K562 (cell line): ENCODE results near the gene DOK1. TPM values are rescaled to one million over a fixed set of nuclear protein-coding genes. Genes with fewer than 3 reads are reported as not detected.

Experiments
- ATAC-seq: fragments of 200-7000 bp; cut with Tn5 transposase; 3 replicates; pipeline ENCODE4 v1.9.1; 2020; ENCODE audit warnings: moderate library complexity
- BruUV-seq: library from RNA; stranded (reverse); fragments of 400-500 nt; replicated peaks from 2 replicates; lab custom pipeline; 2021; lab: Mats Ljungman, UMichigan
- CTCF ChIA-PET: fragments of 300-600 bp; formaldehyde crosslinking; extraction: SDS; loops from one replicate; lab custom pipeline; 2021; ENCODE audit warnings: low intra/inter-chr PET ratio; lab: Yijun Ruan, JAX
- POLR2A ChIA-PET: fragments of 300-600, 350-650 bp; sonication (Branson Sonifier 250); formaldehyde crosslinking; extraction: SDS; loops from one replicate; lab custom pipeline; 2021; ENCODE audit warnings: antibody characterized with exemption, inconsistent platforms; lab: Yijun Ruan, JAX
- DNase-seq, 4 experiments: peaks; one replicate each; pipeline versions ENCODE4 v3.0.0 to v3.0.0-alpha.2; 2011 to 2018; ENCODE audit warnings: low spot score in 3 of 4, mixed read lengths in 3 of 4; ENCODE audit errors: extremely low read depth in 1 of 4
- FAIRE-seq: peaks from 2 replicates; lab custom pipeline; 2011; peaks lifted over from hg19 to GRCh38; lab: Jason Lieb, UNC
- H2AFZ ChIP-seq: 2 replicates; pipeline ENCODE4 v1.6.0; 2011; ENCODE audit warnings: low read depth, low read length, control low read depth, inconsistent platforms
- H3K27ac ChIP-seq: fragments of 200-600 bp; 3 replicates; pipeline ENCODE4 v1.8.0; 2011; ENCODE audit warnings: low read depth, mild to moderate bottlenecking, control low read depth, inconsistent platforms, low read length, moderate library complexity, mixed read lengths; ENCODE audit errors: extremely low read depth
- H3K27me3 ChIP-seq, 2 experiments: fragments of 300-600 bp in 1 of 2; 2 replicates in 1 of 2; 3 replicates in 1 of 2; pipeline versions ENCODE4 v1.6.0 to v1.8.0; 2011; ENCODE audit warnings: inconsistent platforms in 2 of 2, low read length in 2 of 2, mild to moderate bottlenecking in 1 of 2, mixed read lengths in 1 of 2, moderate library complexity in 1 of 2; ENCODE audit not compliant: control insufficient read depth in 2 of 2, insufficient read depth in 2 of 2
- H3K36me3 ChIP-seq: fragments of 300-600 bp; 3 replicates; pipeline ENCODE4 v1.8.0; 2011; ENCODE audit warnings: mild to moderate bottlenecking, low read length, inconsistent platforms; ENCODE audit not compliant: control insufficient read depth, insufficient read depth
- H3K4me1 ChIP-seq, 2 experiments: fragments of 200-600 bp in 1 of 2; replicated peaks in 1 of 2; 2 replicates in 1 of 2; 3 replicates in 1 of 2; pipeline versions ENCODE4 v1.5.1 to v1.8.0; 2011; ENCODE audit warnings: inconsistent platforms in 2 of 2, low read length in 2 of 2, mild to moderate bottlenecking in 1 of 2, mixed read lengths in 1 of 2, moderate library complexity in 1 of 2; ENCODE audit not compliant: control insufficient read depth in 2 of 2, insufficient read depth in 2 of 2
- H3K4me2 ChIP-seq: 2 replicates; pipeline ENCODE4 v1.6.1; 2011; ENCODE audit warnings: low read length, control low read depth, inconsistent platforms, mixed read lengths; ENCODE audit not compliant: insufficient read depth
- H3K4me3 ChIP-seq: fragments of 200-600 bp; sonication (generic), shearing (Covaris generic); 2 replicates; pipeline ENCODE4 v1.5.1; 2016; ENCODE audit warnings: control low read depth, inconsistent platforms
- H3K79me2 ChIP-seq: fragments of 200-600 bp; 3 replicates; pipeline ENCODE4 v1.8.0; 2011; ENCODE audit warnings: low read length, inconsistent platforms; ENCODE audit not compliant: control insufficient read depth, insufficient read depth
- H3K9ac ChIP-seq, 2 experiments: 2 replicates each; pipeline versions ENCODE4 v1.6.0 to v1.6.1; 2011; ENCODE audit warnings: low read depth in 2 of 2, low read length in 2 of 2, control low read depth in 1 of 2, inconsistent platforms in 1 of 2, mild to moderate bottlenecking in 1 of 2, mixed read lengths in 1 of 2; ENCODE audit not compliant: insufficient read depth in 1 of 2
- H3K9me1 ChIP-seq: one replicate; pipeline ENCODE4 v1.6.0; 2011; ENCODE audit warnings: inconsistent platforms, mild to moderate bottlenecking, low read length, moderate library complexity; ENCODE audit not compliant: control insufficient read depth, insufficient read depth
- H3K9me3 ChIP-seq: replicated peaks from 2 replicates; pipeline ENCODE4 v1.5.1; 2011; ENCODE audit warnings: low read depth, low read length, inconsistent platforms; ENCODE audit not compliant: control insufficient read depth, insufficient read depth
- H4K20me1 ChIP-seq: replicated peaks from 2 replicates; pipeline ENCODE4 v1.6.1; 2011; ENCODE audit warnings: low read length, inconsistent platforms, mixed read lengths; ENCODE audit not compliant: control insufficient read depth, insufficient read depth
- CTBP1 ChIP-seq: fragments of 450-650 bp; IDR thresholded peaks from 2 replicates; pipeline ENCODE4 v1.6.1; 2016; ENCODE audit warnings: borderline replicate concordance
- E2F3 ChIP-seq: fragments of 250-450 bp; sonication (Bioruptor Pico); IDR thresholded peaks from 2 replicates; pipeline ENCODE4 v1.4.0; 2020; ENCODE audit warnings: mild to moderate bottlenecking
- ETV6 ChIP-seq, 3 experiments: fragments of 150-350 bp in 1 of 3; sonication (generic) in 1 of 3; formaldehyde crosslinking in 1 of 3; IDR thresholded peaks; 2 replicates each; pipeline versions ENCODE4 v1.6.1 to v1.8.0; 2014 to 2022; ENCODE audit warnings: borderline replicate concordance in 2 of 3, low read depth in 2 of 3, antibody characterized with exemption in 1 of 3, low read length in 1 of 3, mild to moderate bottlenecking in 1 of 3, missing genetic modification reagents in 1 of 3
- KAT7 ChIP-seq: sonication (generic); formaldehyde crosslinking; IDR thresholded peaks from 2 replicates; pipeline ENCODE4 v1.8.0; 2022; ENCODE audit warnings: missing genetic modification reagents, mild to moderate bottlenecking, borderline replicate concordance
- MAFG ChIP-seq: fragments of 450-650 bp; conservative IDR thresholded peaks from 2 replicates; pipeline ENCODE4 v1.6.1; 2016; ENCODE audit warnings: missing genetic modification characterization, missing compliant biosample characterization
- RAD21 ChIP-seq, 2 experiments: fragments of 250-450 bp in 1 of 2; fragments of 450-650 bp in 1 of 2; sonication (Bioruptor Pico) in 1 of 2; formaldehyde crosslinking in 1 of 2; IDR thresholded peaks in 1 of 2; conservative IDR thresholded peaks in 1 of 2; 2 replicates each; pipeline versions ENCODE4 v1.4.0 to v1.8.0; 2020 to 2022; ENCODE audit warnings: mild to moderate bottlenecking in 2 of 2, moderate library complexity in 1 of 2
- RBM39 ChIP-seq: fragments of 200-400 bp; formaldehyde crosslinking; optimal IDR thresholded peaks from 2 replicates; pipeline ENCODE3; 2018; ENCODE audit warnings: low read depth, low read length
- STAT5A ChIP-seq: IDR thresholded peaks from 2 replicates; pipeline ENCODE4 v1.6.1; 2012; ENCODE audit warnings: low read length, inconsistent platforms, borderline replicate concordance
- ZFP30 ChIP-seq: fragments of 250-450 bp; sonication (Bioruptor Pico); IDR thresholded peaks from 2 replicates; pipeline ENCODE4 v1.8.0; 2022; ENCODE audit warnings: moderate library complexity, mild to moderate bottlenecking, inconsistent platforms, borderline replicate concordance
- ZNF436 ChIP-seq: fragments of 250-450, 450-650 bp; sonication (Bioruptor Pico); formaldehyde crosslinking; IDR thresholded peaks from 2 replicates; pipeline ENCODE4 v1.7.0; 2020; ENCODE audit warnings: mild to moderate bottlenecking
- ZNF75A ChIP-seq: fragments of 450-650 bp; formaldehyde crosslinking; IDR thresholded peaks from 2 replicates; pipeline ENCODE4 v1.4.0; 2020; ENCODE audit warnings: mild to moderate bottlenecking
- in situ Hi-C: fragments of 300-500 bp; cut with MboI; formaldehyde crosslinking; loops from 4 replicates; pipeline ENCODE4 v1.15.0; 2018; ENCODE audit warnings: inconsistent platforms, mixed read lengths
- intact Hi-C: fragments of 100-400 bp; cut with micrococcal nuclease; formaldehyde crosslinking; loops from 2 replicates; pipeline ENCODE4 v1.14.2; 2022
- polyA plus RNA-seq, 8 experiments: library from polyadenylated mRNA; depleted of rRNA in 4 of 8; stranded (reverse) in 5 of 8; unstranded in 3 of 8; fragments of >200 nt; fragmentation: Nextera tagmentation in 2 of 8; fragmentation: Illumina TruSeq in 1 of 8; extraction: Ambion mirVana in 2 of 8; extraction: Trizol in 1 of 8; gene quantifications; 2 replicates each; pipeline versions ENCODE4 v1.2.1 to v1.2.3, GENCODE V29; 2011 to 2014; ENCODE audit warnings: inconsistent platforms in 1 of 8, missing spikeins in 1 of 8
- total RNA-seq, 7 experiments: library from RNA; depleted of rRNA in 6 of 7; stranded (reverse); fragments of >200 nt in 6 of 7; fragmentation: Illumina TruSeq in 2 of 7; extraction: Trizol in 2 of 7; gene quantifications; 2 replicates each; pipeline versions ENCODE4 v1.2.1 to v1.2.3, GENCODE V29; 2011 to 2021; ENCODE audit warnings: low replicate concordance in 1 of 7
- TF ChIP-seq, protein P1 (sequence below): fragments of 450-650 bp; IDR thresholded peaks from 2 replicates; pipeline ENCODE4 v1.6.1; 2017; ENCODE audit warnings: antibody characterized with exemption
- TF ChIP-seq, protein P2 (sequence below), 3 experiments: IDR thresholded peaks in 2 of 3; conservative IDR thresholded peaks in 1 of 3; 2 replicates each; pipeline ENCODE4 v1.5.1; 2011 to 2012; ENCODE audit warnings: low read length in 3 of 3, mild to moderate bottlenecking in 3 of 3, control low read depth in 2 of 3, improper control_type of control experiment in 1 of 3, inconsistent platforms in 1 of 3, low read depth in 1 of 3, mixed read lengths in 1 of 3, moderate library complexity in 1 of 3; ENCODE audit not compliant: insufficient read depth in 2 of 3

The DOK1 gene
- total and polyA plus RNA-seq, 9 of the 15 experiments (the other 6 are each of a cell fraction or from before 2014, with no cell fraction given) = 0.59 to 36.4 (median 16.1) TPM

DNA sequence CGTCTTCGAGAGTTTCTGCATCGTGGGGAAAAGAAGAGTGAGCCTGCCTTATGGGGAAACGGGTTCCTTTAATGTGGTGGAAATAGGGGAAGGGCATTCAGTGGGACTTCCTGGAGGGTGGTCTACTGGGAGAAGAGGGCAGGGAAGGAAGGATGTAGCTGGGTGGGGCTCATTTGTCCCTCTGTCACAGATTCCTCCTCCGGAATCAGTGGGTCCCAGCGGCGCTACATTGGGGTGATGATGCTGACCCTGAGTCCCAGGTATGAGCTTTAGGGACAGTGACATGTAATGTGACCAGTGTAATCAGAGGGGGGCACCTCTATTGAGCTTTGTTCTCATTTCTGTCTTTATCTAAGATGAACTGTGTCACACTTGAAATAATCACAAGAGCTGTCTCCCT is 22.9 kb upstream of the DOK1 start (continued):
- no peak for TF ChIP-seq ETV6 (IDR thresholded peaks at IDR 0.05; ENCODE audit: borderline replicate concordance in 1 of 2, low read depth in 2 of 2, low read length in 1 of 2)
- TF ChIP-seq ETV6 (CRISPR knock-in tag; IDR thresholded peaks at IDR 0.05; ENCODE audit: borderline replicate concordance) = no peak
- TF ChIP-seq, protein P1, sequence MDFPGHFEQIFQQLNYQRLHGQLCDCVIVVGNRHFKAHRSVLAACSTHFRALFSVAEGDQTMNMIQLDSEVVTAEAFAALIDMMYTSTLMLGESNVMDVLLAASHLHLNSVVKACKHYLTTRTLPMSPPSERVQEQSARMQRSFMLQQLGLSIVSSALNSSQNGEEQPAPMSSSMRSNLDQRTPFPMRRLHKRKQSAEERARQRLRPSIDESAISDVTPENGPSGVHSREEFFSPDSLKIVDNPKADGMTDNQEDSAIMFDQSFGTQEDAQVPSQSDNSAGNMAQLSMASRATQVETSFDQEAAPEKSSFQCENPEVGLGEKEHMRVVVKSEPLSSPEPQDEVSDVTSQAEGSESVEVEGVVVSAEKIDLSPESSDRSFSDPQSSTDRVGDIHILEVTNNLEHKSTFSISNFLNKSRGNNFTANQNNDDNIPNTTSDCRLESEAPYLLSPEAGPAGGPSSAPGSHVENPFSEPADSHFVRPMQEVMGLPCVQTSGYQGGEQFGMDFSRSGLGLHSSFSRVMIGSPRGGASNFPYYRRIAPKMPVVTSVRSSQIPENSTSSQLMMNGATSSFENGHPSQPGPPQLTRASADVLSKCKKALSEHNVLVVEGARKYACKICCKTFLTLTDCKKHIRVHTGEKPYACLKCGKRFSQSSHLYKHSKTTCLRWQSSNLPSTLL = no peak
- TF ChIP-seq STAT5A = no peak
- no peak for TF ChIP-seq ZFP30 (CRISPR knock-in tag)
- TF ChIP-seq ZNF436 = no peak
- TF ChIP-seq ZNF75A (CRISPR knock-in tag) = no peak
- TF ChIP-seq E2F3 (CRISPR knock-in tag) = no peak

DNA sequence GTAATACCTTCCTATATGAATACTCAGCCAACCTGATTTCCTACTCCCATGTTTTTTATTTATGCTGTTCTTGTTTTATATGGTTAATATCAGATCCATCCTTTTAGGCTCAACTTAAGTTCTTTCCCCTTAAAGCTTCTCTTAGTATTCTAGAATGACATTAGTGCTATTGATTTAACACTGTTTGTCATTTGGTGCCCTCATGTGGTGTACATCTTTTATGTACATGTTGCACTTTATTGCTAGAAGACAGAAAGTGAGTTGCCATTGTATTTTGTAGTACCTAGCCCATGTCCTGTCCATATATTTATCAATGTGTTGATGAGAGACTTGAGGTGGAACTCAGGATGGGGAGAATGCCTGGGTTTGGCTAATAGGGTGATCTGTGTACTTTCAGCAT is 22.3 kb upstream of the DOK1 start:
- CTCF ChIA-PET = interaction anchor here (0.7 to 2.0 kb wide), 6 partner anchors 49 to 1044 kb away, joined by 3 to 12 read pairs (median 4); partner anchors contain the start of genes CCDC142 and TTC31
- DNase-seq (peak in 1 of 4 experiments; percentile 41), ATAC-seq (no peak), FAIRE-seq (no peak)
- H3K4me1 ChIP-seq = peaks cover 28 to 45% of the 10 kb centered on the region in 2 experiments
- peaks cover 5% of the 10 kb centered on the region; the same call in 1 of the 2 replicates for H4K20me1 ChIP-seq
- no peaks in the 10 kb centered on the region for H3K27me3 ChIP-seq
- H2AFZ ChIP-seq = no peak overlapping the region
- no peaks in the 10 kb centered on the region for H3K9me3 ChIP-seq
- H3K9me1 ChIP-seq = peaks cover 3% of the 10 kb centered on the region
- POLR2A ChIA-PET = interaction anchor here (0.9 to 3.9 kb wide), 8 partner anchors 7 to 333 kb away, joined by 3 to 25 read pairs (median 8); partner anchors contain the start of genes CCDC142, TTC31 and WBP1
- H3K79me2 ChIP-seq = peaks cover 46% of the 10 kb centered on the region
- no peak overlapping the region for H3K27ac ChIP-seq
- in situ Hi-C loops (no loop called here), intact Hi-C loops (loop anchor here (1.0 to 5.0 kb wide), 4 partner anchors 49 to 280 kb away; partner anchors contain the start of gene TTC31)
- no peak overlapping the region for H3K4me3 ChIP-seq
- peak overlapping the region; percentile 97 for H3K4me2 ChIP-seq
- H3K9ac ChIP-seq = no peak overlapping the region
- peaks cover 49% of the 10 kb centered on the region for H3K36me3 ChIP-seq
- BruUV-seq = no TSS peak
- TF ChIP-seq MAFG (tag) = peak; percentile 67
- 0 out of 2 replicates have a peak, but pooled peaks have one; percentile 36 for TF ChIP-seq KAT7
- TF ChIP-seq RAD21 (CRISPR knock-in tag; conservative IDR thresholded peaks at IDR 0.05 in 1 of 2, IDR thresholded peaks at IDR 0.05 in 1 of 2) = peak; percentile 73 to 82
- TF ChIP-seq, protein P2, sequence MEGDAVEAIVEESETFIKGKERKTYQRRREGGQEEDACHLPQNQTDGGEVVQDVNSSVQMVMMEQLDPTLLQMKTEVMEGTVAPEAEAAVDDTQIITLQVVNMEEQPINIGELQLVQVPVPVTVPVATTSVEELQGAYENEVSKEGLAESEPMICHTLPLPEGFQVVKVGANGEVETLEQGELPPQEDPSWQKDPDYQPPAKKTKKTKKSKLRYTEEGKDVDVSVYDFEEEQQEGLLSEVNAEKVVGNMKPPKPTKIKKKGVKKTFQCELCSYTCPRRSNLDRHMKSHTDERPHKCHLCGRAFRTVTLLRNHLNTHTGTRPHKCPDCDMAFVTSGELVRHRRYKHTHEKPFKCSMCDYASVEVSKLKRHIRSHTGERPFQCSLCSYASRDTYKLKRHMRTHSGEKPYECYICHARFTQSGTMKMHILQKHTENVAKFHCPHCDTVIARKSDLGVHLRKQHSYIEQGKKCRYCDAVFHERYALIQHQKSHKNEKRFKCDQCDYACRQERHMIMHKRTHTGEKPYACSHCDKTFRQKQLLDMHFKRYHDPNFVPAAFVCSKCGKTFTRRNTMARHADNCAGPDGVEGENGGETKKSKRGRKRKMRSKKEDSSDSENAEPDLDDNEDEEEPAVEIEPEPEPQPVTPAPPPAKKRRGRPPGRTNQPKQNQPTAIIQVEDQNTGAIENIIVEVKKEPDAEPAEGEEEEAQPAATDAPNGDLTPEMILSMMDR (IDR thresholded peaks at IDR 0.05 in 2 of 3, conservative IDR thresholded peaks at IDR 0.05 in 1 of 3; ENCODE audit: insufficient read depth in 2 of 3, low read depth in 1 of 3, low read length in 3 of 3) = peak; percentile 37 to 63 (median 44); a peak in 5 of 6 replicates
- TF ChIP-seq RBM39 = no peak
- TF ChIP-seq CTBP1 = no peak
